ENCODE measurements around the gene PFKFB3.

DNA sequence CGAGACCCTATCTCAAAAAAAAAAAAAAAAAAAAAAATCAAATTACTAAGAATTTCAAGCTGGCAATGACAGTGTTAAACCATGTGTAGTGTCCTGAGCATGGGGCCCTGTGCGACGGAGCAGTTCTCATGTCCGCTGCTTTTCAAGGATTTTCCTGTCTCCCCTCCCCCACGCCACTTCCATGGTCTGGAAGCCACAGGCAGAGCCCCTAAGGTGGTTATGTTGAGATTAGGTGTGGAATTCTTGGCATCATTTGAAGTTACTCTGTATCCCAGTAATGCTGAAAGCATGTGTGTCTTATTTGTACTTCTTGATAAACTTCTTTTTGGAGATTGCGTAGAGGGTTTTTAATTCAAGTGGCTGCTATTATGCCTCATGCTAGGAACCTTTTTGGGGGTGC lies 65.2 kb downstream of the PFKFB3 start:
- TF ChIP-seq, protein P1, sequence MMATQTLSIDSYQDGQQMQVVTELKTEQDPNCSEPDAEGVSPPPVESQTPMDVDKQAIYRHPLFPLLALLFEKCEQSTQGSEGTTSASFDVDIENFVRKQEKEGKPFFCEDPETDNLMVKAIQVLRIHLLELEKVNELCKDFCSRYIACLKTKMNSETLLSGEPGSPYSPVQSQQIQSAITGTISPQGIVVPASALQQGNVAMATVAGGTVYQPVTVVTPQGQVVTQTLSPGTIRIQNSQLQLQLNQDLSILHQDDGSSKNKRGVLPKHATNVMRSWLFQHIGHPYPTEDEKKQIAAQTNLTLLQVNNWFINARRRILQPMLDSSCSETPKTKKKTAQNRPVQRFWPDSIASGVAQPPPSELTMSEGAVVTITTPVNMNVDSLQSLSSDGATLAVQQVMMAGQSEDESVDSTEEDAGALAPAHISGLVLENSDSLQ (IDR thresholded peaks at IDR 0.05) = no peak
- TF ChIP-seq FOXM1 (IDR thresholded peaks at IDR 0.05; ENCODE audit: borderline replicate concordance) = no peak
- TF ChIP-seq L3MBTL2 (conservative IDR thresholded peaks at IDR 0.05) = no peak
- no peak for TF ChIP-seq ZNF384 (IDR thresholded peaks at IDR 0.05)
- no peak for TF ChIP-seq SP1 (IDR thresholded peaks at IDR 0.05)
- TF ChIP-seq FOXK2 (IDR thresholded peaks at IDR 0.05) = no peak
